ENCODE data around the gene TMCC2. TPM values are rescaled to one million over a fixed set of nuclear protein-coding genes. Genes with fewer than 3 reads are reported as not detected.
"Not testable (repeated sequence)": the region's sequence is repeated elsewhere in the genome, so short reads cannot be mapped to it uniquely, and the experiment has no call there.

The TMCC2 gene
- total RNA-seq, 1 experiment from 2014 or later, result 5.2 TPM

GRCh38 chr1:205228093-205228521 is 361 bp downstream of the TMCC2 start:
- Histone ChIP-seq H3K36me3 (no peaks in the 10 kb centered on the region), H3K9me3 (replicated peaks) (no peaks in the 10 kb centered on the region), H3K27me3 (no peaks in the 10 kb centered on the region), H3K4me3 (peak overlapping the region; percentile 58), H3K27ac (no peak overlapping the region), H3K4me1 (peaks cover 25% of the 10 kb centered on the region)
- peak in 1 of 2 experiments; percentile 42 for DNase-seq

GRCh38 chr1:205229399-205229871 is 1.7 kb downstream of the TMCC2 start:
- H3K4me1 ChIP-seq, result peaks cover 25% of the 10 kb centered on the region
- H3K9me3 ChIP-seq (replicated peaks), result no peaks in the 10 kb centered on the region
- no peaks in the 10 kb centered on the region for H3K27me3 ChIP-seq
- peak; percentile 94 to 97 for DNase-seq
- peak overlapping the region; percentile 58 for H3K4me3 ChIP-seq
- no peak overlapping the region for H3K27ac ChIP-seq
- no peaks in the 10 kb centered on the region for H3K36me3 ChIP-seq

- H3K27me3 ChIP-seq, result no peaks in the 10 kb centered on the region
- H3K27ac ChIP-seq, result no peak overlapping the region
- no peaks in the 10 kb centered on the region for H3K36me3 ChIP-seq
- H3K4me3 ChIP-seq, result 0 out of 2 replicates have a peak overlapping the region, but pooled peaks have one; percentile 2
- no peak for DNase-seq
- peaks cover 25% of the 10 kb centered on the region for H3K4me1 ChIP-seq
- H3K9me3 ChIP-seq (replicated peaks), result no peaks in the 10 kb centered on the region
Observed at GRCh38 chr1:205229916-205230700, 2.4 kb downstream of the TMCC2 start.

GRCh38 chr1:205230982-205231381 is 3.2 kb downstream of the TMCC2 start:
- H3K4me1 ChIP-seq, result peaks cover 25% of the 10 kb centered on the region
- no peak for DNase-seq

GRCh38 chr1:205232127-205232820 is 4.5 kb downstream of the TMCC2 start:
- peaks cover 17% of the 10 kb centered on the region for H3K4me1 ChIP-seq
- no peak for DNase-seq
- no peak overlapping the region for H3K4me3 ChIP-seq
- H3K36me3 ChIP-seq, result no peaks in the 10 kb centered on the region
- H3K27me3 ChIP-seq, result no peaks in the 10 kb centered on the region
- H3K9me3 ChIP-seq (replicated peaks), result no peaks in the 10 kb centered on the region
- no peak overlapping the region for H3K27ac ChIP-seq

More at GRCh38 chr1:205230982-205231381, 3.2 kb downstream of the TMCC2 start:
- Histone ChIP-seq H3K27ac (no peak overlapping the region), H3K4me3 (no peak overlapping the region), H3K9me3 (replicated peaks) (no peaks in the 10 kb centered on the region), H3K27me3 (no peaks in the 10 kb centered on the region), H3K36me3 (no peaks in the 10 kb centered on the region)

- no peaks in the 10 kb centered on the region for H3K36me3 ChIP-seq
- no peak for DNase-seq
- no peaks in the 10 kb centered on the region for H3K27me3 ChIP-seq
- H3K4me3 ChIP-seq, result no peak overlapping the region
- no peaks in the 10 kb centered on the region for H3K9me3 ChIP-seq (replicated peaks)
- peaks cover 24% of the 10 kb centered on the region for H3K4me1 ChIP-seq
- no peak overlapping the region for H3K27ac ChIP-seq
Observed at GRCh38 chr1:205232945-205233397, 5.2 kb downstream of the TMCC2 start.

- not testable (repeated sequence) for H3K27me3 ChIP-seq; DNase-seq; H3K4me3 ChIP-seq; H3K9me3 ChIP-seq (replicated peaks); H3K36me3 ChIP-seq; H3K27ac ChIP-seq
- peaks cover 28% of the 10 kb centered on the region for H3K4me1 ChIP-seq
Observed at GRCh38 chr1:205233986-205234385, 6.2 kb downstream of the TMCC2 start.

GRCh38 chr1:205235951-205236350 is 8.2 kb downstream of the TMCC2 start:
- no peak overlapping the region for H3K4me3 ChIP-seq
- DNase-seq, result no peak
- H3K36me3 ChIP-seq, result no peaks in the 10 kb centered on the region
- peaks cover 38% of the 10 kb centered on the region for H3K4me1 ChIP-seq
- H3K9me3 ChIP-seq (replicated peaks), result no peaks in the 10 kb centered on the region
- H3K27me3 ChIP-seq, result no peaks in the 10 kb centered on the region
- H3K27ac ChIP-seq, result no peak overlapping the region

- Histone ChIP-seq H3K4me3 (no peak overlapping the region), H3K4me1 (peaks cover 44% of the 10 kb centered on the region), H3K36me3 (no peaks in the 10 kb centered on the region)
Observed at GRCh38 chr1:205236526-205236925, 8.8 kb downstream of the TMCC2 start.

GRCh38 chr1:205236951-205237475 is 9.3 kb downstream of the TMCC2 start:
- Histone ChIP-seq H3K36me3 (no peaks in the 10 kb centered on the region), H3K27me3 (no peaks in the 10 kb centered on the region), H3K9me3 (replicated peaks) (no peaks in the 10 kb centered on the region), H3K4me3 (no peak overlapping the region), H3K4me1 (peaks cover 48% of the 10 kb centered on the region), H3K27ac (no peak overlapping the region)
- no peak for DNase-seq

More at GRCh38 chr1:205236526-205236925, 8.8 kb downstream of the TMCC2 start:
- DNase-seq, result no peak
- Histone ChIP-seq H3K9me3 (replicated peaks) (no peaks in the 10 kb centered on the region), H3K27ac (no peak overlapping the region), H3K27me3 (no peaks in the 10 kb centered on the region)

GRCh38 chr1:205237526-205238484 is 10.1 kb downstream of the TMCC2 start:
- DNase-seq, result no peak
- H3K36me3 ChIP-seq, result no peaks in the 10 kb centered on the region
- no peak overlapping the region for H3K27ac ChIP-seq
- H3K9me3 ChIP-seq (replicated peaks), result no peaks in the 10 kb centered on the region
- no peak overlapping the region for H3K4me3 ChIP-seq
- no peaks in the 10 kb centered on the region for H3K27me3 ChIP-seq
- peaks cover 48% of the 10 kb centered on the region for H3K4me1 ChIP-seq

GRCh38 chr1:205239078-205239477 is 11.3 kb downstream of the TMCC2 start:
- peak in 1 of 2 experiments; percentile 44 for DNase-seq
- peak overlapping the region; percentile 34 for H3K27ac ChIP-seq

GRCh38 chr1:205240118-205240517 is 12.4 kb downstream of the TMCC2 start:
- peak; percentile 92 to 96 for DNase-seq
- Histone ChIP-seq H3K27me3 (no peaks in the 10 kb centered on the region), H3K27ac (peak overlapping the region; percentile 34), H3K9me3 (replicated peaks) (no peaks in the 10 kb centered on the region), H3K4me3 (no peak overlapping the region), H3K4me1 (peaks cover 48% of the 10 kb centered on the region), H3K36me3 (no peaks in the 10 kb centered on the region)

More at GRCh38 chr1:205239078-205239477, 11.3 kb downstream of the TMCC2 start:
- no peaks in the 10 kb centered on the region for H3K36me3 ChIP-seq
- H3K4me1 ChIP-seq, result peaks cover 48% of the 10 kb centered on the region
- no peak overlapping the region for H3K4me3 ChIP-seq
- H3K9me3 ChIP-seq (replicated peaks), result no peaks in the 10 kb centered on the region
- no peaks in the 10 kb centered on the region for H3K27me3 ChIP-seq

GRCh38 chr1:205240569-205240968 is 12.8 kb downstream of the TMCC2 start:
- Histone ChIP-seq H3K36me3 (no peaks in the 10 kb centered on the region), H3K9me3 (replicated peaks) (no peaks in the 10 kb centered on the region), H3K27me3 (no peaks in the 10 kb centered on the region), H3K4me1 (peaks cover 48% of the 10 kb centered on the region), H3K4me3 (no peak overlapping the region), H3K27ac (peak overlapping the region; percentile 34)
- DNase-seq, result no peak
